Testis (tissue), 3 donors: ENCODE data around the gene CRIP2. TPM values are rescaled to one million over a fixed set of nuclear protein-coding genes. Genes with fewer than 3 reads are reported as not detected.

Experiments used
- DNase-seq: peaks from one replicate; pipeline ENCODE4 v3.0.0-alpha.2; 2019
- H3K27ac ChIP-seq, 2 donors: fragments of 200-600 bp; sonication (generic); one replicate each; pipeline ENCODE4 v1.5.1; 2019
- H3K27me3 ChIP-seq: fragments of 200-600 bp; sonication (generic); one replicate; pipeline ENCODE4 v1.5.1; 2019
- H3K36me3 ChIP-seq: fragments of 200-600 bp; sonication (generic); one replicate; pipeline ENCODE4 v1.5.1; 2017; ENCODE audit warnings: low read depth; ENCODE audit errors: missing control alignments
- H3K4me1 ChIP-seq: fragments of 200-600 bp; sonication (generic); one replicate; pipeline ENCODE4 v1.5.1; 2019
- H3K4me3 ChIP-seq, 2 donors: fragments of 200-600 bp; sonication (generic); one replicate each; pipeline ENCODE4 v1.5.1; 2017 to 2019
- H3K9me3 ChIP-seq: fragments of 200-600 bp; sonication (generic); one replicate; pipeline ENCODE4 v1.5.1; 2017
- CTCF ChIP-seq, 3 experiments: fragments of 450-650 bp in 2 of 3; fragments of 200-600 bp in 1 of 3; sonication (generic) in 1 of 3; IDR thresholded peaks; one replicate each; pipeline ENCODE4 v1.5.1; 2016 to 2019; ENCODE audit warnings: antibody characterized with exemption in 3 of 3, mild to moderate bottlenecking in 2 of 3, moderate library complexity in 1 of 3
- POLR2A ChIP-seq: fragments of 450-650 bp; IDR thresholded peaks from one replicate; pipeline ENCODE4 v1.6.1; 2017; ENCODE audit warnings: antibody characterized with exemption, mild to moderate bottlenecking, moderate library complexity
- WGBS, 2 donors: methylation state at CpG; one replicate each; pipeline ENCODE4 v1.1.5; 2018; 5-methylcytosine and 5-hydroxymethylcytosine counted together
- intact Hi-C: fragments of 100-400 bp; cut with DNase I; formaldehyde crosslinking; loops from one replicate; pipeline ENCODE4 v1.15.1; 2023; ENCODE audit warnings: low total_unique reads
- polyA plus RNA-seq: library from polyadenylated mRNA; stranded (reverse); fragments of 350-450 nt; fragmentation: Illumina TruSeq; extraction: RNeasy Lipid Tissue Mini Kit (QIAGEN cat#74804); gene quantifications from one replicate; pipeline ENCODE4 v1.2.3, GENCODE V29; 2014; ENCODE audit warnings: low read depth, low replicate concordance; ENCODE audit not compliant: insufficient read depth
- total RNA-seq, 2 donors: library from RNA; depleted of rRNA; stranded (reverse); fragments of >200 nt; gene quantifications; one replicate each; pipeline ENCODE4 v1.2.3, GENCODE V29; 2016

Gene CRIP2
- total and polyA plus RNA-seq, 3 donors from 2014 or later: 114 to 159 (median 121) TPM

GRCh38 chr14:105475269-105476096 is 862 bp downstream of the CRIP2 start:
- TF ChIP-seq CTCF (IDR thresholded peaks at IDR 0.05) (no peak), POLR2A (no peak)
- Histone ChIP-seq H3K36me3 (no peaks in the 10 kb centered on the region), H3K4me3 (peak overlapping the region; percentile 55 to 62), H3K9me3 (no peaks in the 10 kb centered on the region), H3K27me3 (peaks cover 3% of the 10 kb centered on the region), H3K27ac (peak overlapping the region in 1 of 2 donors; percentile 79), H3K4me1 (peaks cover 52% of the 10 kb centered on the region)
- 7 to 11% methylated on average over 12 to 45 of the region's 48 CpGs for WGBS, 2 donors
- DNase-seq: no peak
- intact Hi-C loops: no loop called here

GRCh38 chr14:105476097-105476830 is 1.6 kb downstream of the CRIP2 start:
- peaks cover 54% of the 10 kb centered on the region for H3K4me1 ChIP-seq
- H3K27ac ChIP-seq: peak overlapping the region in 1 of 2 donors; percentile 79
- intact Hi-C loops: no loop called here
- no peak for TF ChIP-seq CTCF (IDR thresholded peaks at IDR 0.05)
- no peak for TF ChIP-seq POLR2A
- H3K9me3 ChIP-seq: no peaks in the 10 kb centered on the region
- whole genome bisulfite sequencing, 2 donors: 26 to 36% methylated on average over 8 to 21 of the region's 21 CpGs
- H3K36me3 ChIP-seq: no peaks in the 10 kb centered on the region
- no peak for DNase-seq
- H3K27me3 ChIP-seq: peaks cover 3% of the 10 kb centered on the region
- peak overlapping the region; percentile 55 to 62 for H3K4me3 ChIP-seq

DNA sequence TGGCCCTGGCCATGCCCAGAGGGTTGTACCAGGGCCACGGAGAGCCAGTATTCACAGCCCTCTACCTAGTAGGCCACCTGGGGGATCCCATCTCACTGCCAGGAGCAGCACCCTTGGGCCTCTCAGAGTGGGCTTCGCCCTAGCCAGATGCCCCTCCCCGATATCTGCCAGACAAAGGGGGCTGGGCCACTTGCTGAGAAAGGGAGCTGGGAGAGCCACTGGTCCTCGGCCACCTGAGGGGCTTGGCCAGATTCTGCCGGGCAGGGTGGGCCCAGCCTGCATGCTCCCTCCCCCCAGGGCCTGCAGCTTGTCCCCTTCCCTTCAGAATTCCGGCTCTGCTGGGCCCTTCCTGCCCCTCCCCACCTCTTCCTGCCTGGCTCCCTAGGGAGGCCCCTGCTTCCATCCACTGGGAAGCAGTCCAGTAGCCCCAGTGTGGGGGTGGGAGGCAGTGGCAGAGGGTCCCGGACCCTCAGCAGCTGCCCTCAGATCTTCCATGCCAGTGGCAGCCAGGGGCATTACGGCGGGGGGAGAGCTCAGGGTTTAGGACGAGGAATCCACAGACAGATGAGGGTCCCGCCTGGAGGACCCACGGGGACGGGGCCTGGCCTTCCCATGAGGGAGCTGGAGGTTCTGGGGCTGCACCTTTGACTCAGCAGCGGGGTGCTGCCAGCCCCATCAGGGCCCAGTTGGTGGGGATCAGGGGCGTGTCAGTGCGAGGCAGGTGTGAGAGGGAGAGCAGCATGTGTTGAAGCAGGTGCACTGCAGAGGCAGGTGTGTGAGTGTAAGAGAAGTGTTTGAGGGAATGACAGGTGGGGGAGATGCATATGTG is 2.4 kb downstream of the CRIP2 start:
- no peak for DNase-seq
- no peaks in the 10 kb centered on the region for H3K36me3 ChIP-seq
- intact Hi-C loops: no loop called here
- WGBS, 2 donors: 61 to 63% methylated on average over 7 to 16 of the region's 16 CpGs
- TF ChIP-seq POLR2A: no peak
- no peak for TF ChIP-seq CTCF (IDR thresholded peaks at IDR 0.05)
- no peaks in the 10 kb centered on the region for H3K9me3 ChIP-seq
- no peak overlapping the region for H3K4me3 ChIP-seq
- no peak overlapping the region for H3K27ac ChIP-seq
- peaks cover 54% of the 10 kb centered on the region for H3K4me1 ChIP-seq
- peaks cover 3% of the 10 kb centered on the region for H3K27me3 ChIP-seq

DNA sequence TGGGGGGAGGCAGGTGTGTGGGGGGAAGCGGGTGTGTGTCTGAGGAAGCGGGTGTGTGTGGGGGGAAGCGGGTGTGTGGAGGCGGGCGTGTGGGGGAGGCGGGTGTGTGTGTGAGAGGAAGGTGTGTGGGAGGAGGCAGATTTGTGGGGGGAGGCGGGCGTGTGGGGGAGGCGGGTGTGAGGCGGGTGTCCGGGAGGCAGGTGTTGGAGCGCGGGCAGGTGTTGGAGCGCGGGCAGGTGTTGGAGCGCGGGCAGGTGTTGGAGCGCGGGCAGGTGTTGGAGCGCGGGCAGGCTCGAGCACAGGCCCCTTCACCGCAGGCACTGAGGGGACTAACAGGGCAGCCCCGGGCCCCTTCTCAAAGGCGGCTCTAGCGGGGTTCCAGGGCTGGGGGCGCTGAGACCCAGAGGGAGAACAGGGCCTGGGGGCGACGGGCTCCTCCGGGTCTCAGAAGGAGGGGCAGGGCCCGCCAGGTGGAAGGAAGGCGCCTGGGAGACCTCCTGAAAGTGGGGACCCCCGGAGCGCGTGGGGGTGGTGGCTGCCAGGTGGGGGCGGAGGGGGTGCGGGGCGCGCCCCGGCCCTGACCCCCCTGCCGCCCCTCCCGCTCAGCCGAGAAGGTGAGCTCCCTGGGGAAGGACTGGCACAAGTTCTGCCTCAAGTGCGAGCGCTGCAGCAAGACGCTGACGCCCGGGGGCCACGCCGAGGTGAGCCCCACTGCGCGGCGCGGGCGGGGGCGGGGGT is 3.2 kb downstream of the CRIP2 start:
- WGBS, 2 donors: 23 to 36% methylated on average over 22 to 45 of the region's 56 CpGs
- Histone ChIP-seq H3K27me3 (peaks cover 3% of the 10 kb centered on the region), H3K27ac (no peak overlapping the region), H3K9me3 (no peaks in the 10 kb centered on the region), H3K4me3 (peak overlapping the region in 1 of 2 donors; percentile 6), H3K4me1 (peaks cover 61% of the 10 kb centered on the region), H3K36me3 (no peaks in the 10 kb centered on the region)
- no peak for TF ChIP-seq CTCF (IDR thresholded peaks at IDR 0.05)
- TF ChIP-seq POLR2A: no peak
- intact Hi-C loops: no loop called here
- DNase-seq: no peak
